GM10266 (cell line): ENCODE results near the gene PSMD3.

Experiments used
- DNase-seq: peaks from one replicate; pipeline ENCODE4 v3.0.0; 2012; ENCODE audit errors: extremely low spot score
- CTCF ChIP-seq: IDR thresholded peaks from 2 replicates; pipeline ENCODE4 v1.5.1; 2012; ENCODE audit warnings: mild to moderate bottlenecking, low read depth; ENCODE audit not compliant: control insufficient read depth, insufficient read depth; ENCODE audit errors: missing control alignments

PSMD3 gene

GRCh38 chr17:39951924-39952679 lies 28.5 kb upstream of the PSMD3 start:
- TF ChIP-seq CTCF: no peak
- DNase-seq: no peak

- DNase-seq: peak; percentile 96
- TF ChIP-seq CTCF: no peak
These were observed 27.7 kb upstream of the PSMD3 start for GRCh38 chr17:39952680-39953470.

GRCh38 chr17:39953471-39953888 lies 27.1 kb upstream of the PSMD3 start:
- DNase-seq: no peak
- no peak for TF ChIP-seq CTCF

- no peak for DNase-seq
- TF ChIP-seq CTCF: no peak
These were observed 25.7 kb upstream of the PSMD3 start for GRCh38 chr17:39954876-39955275.

- TF ChIP-seq CTCF: no peak
- no peak for DNase-seq
These were observed 24.8 kb upstream of the PSMD3 start for GRCh38 chr17:39955726-39956225.

GRCh38 chr17:39960524-39961041 lies 20.0 kb upstream of the PSMD3 start:
- no peak for DNase-seq
- no peak for TF ChIP-seq CTCF
